Measurements from ENCODE around the gene CCDC87. TPM values are rescaled to one million over a fixed set of nuclear protein-coding genes. Genes with fewer than 3 reads are reported as not detected.

CCDC87 gene
- total RNA-seq, 3 donors from 2014 or later, result 0.32 to 0.63 (median 0.58) TPM

GRCh38 chr11:66569076-66569475 lies 23.8 kb downstream of the CCDC87 start:
- peaks cover 4% of the 10 kb centered on the region for H3K4me1 ChIP-seq (ENCODE audit: low read depth)
- intact Hi-C loops (cut with DNase I, micrococcal nuclease), result no loop called here
- no peak for TF ChIP-seq CTCF (IDR thresholded peaks at IDR 0.05)
- no peak for ATAC-seq
- H3K9me3 ChIP-seq, result no peaks in the 10 kb centered on the region
- H3K36me3 ChIP-seq (ENCODE audit: low read depth), result no peaks in the 10 kb centered on the region
- H3K4me3 ChIP-seq, result no peak overlapping the region
- no peak for DNase-seq

DNA sequence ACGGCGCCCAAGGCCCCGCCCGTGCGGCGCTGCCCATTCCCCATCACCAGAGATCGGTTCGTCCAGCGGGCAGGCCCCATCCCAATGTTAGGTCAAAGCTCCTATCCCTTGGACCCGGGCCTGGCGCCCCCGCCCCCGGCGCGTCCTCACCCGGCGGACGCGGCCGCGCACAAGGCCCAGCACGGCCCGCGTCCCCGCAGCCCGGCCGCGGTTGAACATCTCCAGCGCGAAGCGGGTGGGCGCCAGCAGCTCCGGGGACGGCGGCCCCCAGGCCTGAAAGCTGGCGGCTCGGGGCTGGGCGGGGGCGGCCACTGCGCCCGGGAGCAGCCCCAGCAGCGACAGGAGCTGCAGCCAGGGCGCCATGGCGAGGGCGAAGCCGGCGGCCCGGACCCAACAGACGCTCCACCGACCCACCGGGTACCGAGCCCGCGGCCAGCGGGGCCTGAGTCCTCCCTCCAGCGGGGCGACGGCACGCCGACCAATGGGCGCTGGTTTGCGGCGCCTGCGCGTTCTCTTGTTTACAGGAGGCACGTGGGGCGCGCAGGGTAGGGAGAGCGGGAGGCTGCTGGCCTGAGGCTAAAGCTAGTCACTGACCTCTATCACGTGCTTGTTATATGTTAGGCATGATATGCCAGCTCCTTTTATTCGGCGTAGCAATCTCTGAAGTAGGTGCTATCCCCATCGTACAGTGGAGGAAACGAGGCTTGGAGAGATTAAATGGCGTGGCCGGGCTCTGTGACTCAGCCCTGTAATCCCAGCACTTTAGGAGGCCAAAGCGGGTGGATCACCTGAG lies 24.5 kb downstream of the CCDC87 start, which contains the start of gene CTSF:
TSS of gene CTSF (minus strand) at position 483 of the 793 bp plus-strand sequence. CDS start at position 363, 120 bp downstream.
- intact Hi-C loops (cut with DNase I, micrococcal nuclease), result no loop called here
- Histone ChIP-seq H3K4me3 (peak within 1 kb of the TSS; percentile 17), H3K4me1 (ENCODE audit: low read depth) (peaks cover 4% of the 10 kb centered on the region), H3K36me3 (ENCODE audit: low read depth) (no peaks in the 10 kb centered on the region), H3K9me3 (no peaks in the 10 kb centered on the region)
- DNase-seq, result peak; percentile 83 to 86 (median 85)
- TF ChIP-seq CTCF (IDR thresholded peaks at IDR 0.05), result no peak
- peak; percentile 94 for ATAC-seq

DNA sequence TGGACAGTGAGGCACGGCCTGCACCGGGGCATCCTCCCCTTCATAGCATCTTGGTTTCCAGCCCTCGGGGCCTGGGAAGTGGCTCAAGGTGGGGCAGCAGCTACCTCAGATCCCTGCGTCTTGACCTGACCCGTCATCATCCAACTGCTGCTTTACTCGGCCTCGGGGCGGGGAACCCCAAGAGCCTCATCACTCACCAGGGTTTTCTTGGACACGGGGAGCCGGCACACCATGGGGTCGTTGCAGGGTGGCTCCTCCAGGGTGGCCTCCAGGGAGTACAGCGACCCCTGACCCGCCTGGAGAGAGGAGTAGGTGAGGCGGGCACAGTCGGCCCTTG lies 25.1 kb downstream of the CCDC87 start:
- Histone ChIP-seq H3K4me1 (ENCODE audit: low read depth) (peaks cover 4% of the 10 kb centered on the region), H3K9me3 (no peaks in the 10 kb centered on the region), H3K36me3 (ENCODE audit: low read depth) (no peaks in the 10 kb centered on the region), H3K4me3 (no peak overlapping the region)
- ATAC-seq (no peak), DNase-seq (no peak)
- TF ChIP-seq CTCF (IDR thresholded peaks at IDR 0.05), result no peak
- intact Hi-C loops (cut with DNase I, micrococcal nuclease), result no loop called here

DNA sequence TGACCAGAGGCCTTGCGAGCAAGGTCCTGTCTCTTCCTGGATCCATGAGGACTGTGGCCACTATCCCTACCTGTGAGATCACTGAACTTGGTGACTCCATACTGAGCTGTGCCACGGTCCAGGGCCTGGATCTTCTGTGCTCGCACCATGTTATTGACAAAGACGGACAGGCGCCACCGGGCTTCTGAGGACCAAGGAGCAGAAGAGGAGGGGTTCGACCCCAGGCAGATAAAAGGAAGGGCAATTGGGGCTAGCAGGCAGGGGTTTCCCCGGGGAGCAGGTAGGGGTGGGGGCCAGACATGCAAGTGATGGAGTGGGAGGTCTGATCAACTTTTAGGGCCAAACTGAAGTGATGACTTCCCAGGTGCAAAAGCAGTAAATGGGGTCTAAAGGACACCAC lies 26.6 kb downstream of the CCDC87 start:
- H3K9me3 ChIP-seq, result no peaks in the 10 kb centered on the region
- H3K4me1 ChIP-seq (ENCODE audit: low read depth), result peaks cover 4% of the 10 kb centered on the region
- intact Hi-C loops (cut with DNase I, micrococcal nuclease), result no loop called here
- no peak for ATAC-seq
- DNase-seq, result no peak
- no peak overlapping the region for H3K4me3 ChIP-seq
- H3K36me3 ChIP-seq (ENCODE audit: low read depth), result no peaks in the 10 kb centered on the region
- TF ChIP-seq CTCF (IDR thresholded peaks at IDR 0.05), result no peak

GRCh38 chr11:66564984-66565383 lies 27.9 kb downstream of the CCDC87 start:
- Histone ChIP-seq H3K4me3 (no peak overlapping the region), H3K9me3 (no peaks in the 10 kb centered on the region), H3K4me1 (ENCODE audit: low read depth) (peaks cover 4% of the 10 kb centered on the region), H3K36me3 (ENCODE audit: low read depth) (no peaks in the 10 kb centered on the region)
- DNase-seq, result no peak
- intact Hi-C loops (cut with DNase I, micrococcal nuclease), result no loop called here
- TF ChIP-seq CTCF (IDR thresholded peaks at IDR 0.05), result no peak
- ATAC-seq, result no peak
